SK-N-SH treated with all-trans-retinoic acid at 6 μM for 48 hours (cell line): ENCODE data around the gene ANAPC5.

Experiments used
- ATAC-seq: fragments of 200-7000 bp; cut with Tn5 transposase; 3 replicates; pipeline ENCODE4 v1.9.1; 2020; ENCODE audit warnings: mild to moderate bottlenecking, moderate library complexity
- ARNTL ChIP-seq: fragments of 450-650 bp; formaldehyde crosslinking; IDR thresholded peaks from 2 replicates; pipeline ENCODE4 v1.5.0; 2020; ENCODE audit warnings: low read depth, mild to moderate bottlenecking, moderate library complexity, borderline replicate concordance
- BACH2 ChIP-seq: fragments of 250-450 bp; sonication (Bioruptor Pico); IDR thresholded peaks from 2 replicates; pipeline ENCODE4 v1.9.0; 2021; ENCODE audit warnings: mild to moderate bottlenecking, borderline replicate concordance
- ESRRG ChIP-seq: fragments of 250-450 bp; sonication (Bioruptor Pico); IDR thresholded peaks from 2 replicates; pipeline ENCODE4 v1.6.1; 2021; ENCODE audit warnings: mild to moderate bottlenecking
- ISL1 ChIP-seq: fragments of 250-450 bp; sonication (Bioruptor Pico); IDR thresholded peaks from 2 replicates; pipeline ENCODE4 v2.1.2; 2022; ENCODE audit warnings: mild to moderate bottlenecking, moderate library complexity
- POU6F1 ChIP-seq: fragments of 250-450 bp; sonication (Bioruptor Pico); IDR thresholded peaks from 2 replicates; pipeline ENCODE4 v1.8.0; 2021; ENCODE audit warnings: low read depth, mild to moderate bottlenecking, moderate library complexity, borderline replicate concordance
- RARB ChIP-seq: fragments of 250-450 bp; sonication (Bioruptor Pico); IDR thresholded peaks from 2 replicates; pipeline ENCODE4 v1.8.0; 2021; ENCODE audit warnings: mild to moderate bottlenecking, moderate library complexity
- SNAI2 ChIP-seq: fragments of 250-450 bp; sonication (Bioruptor Pico); IDR thresholded peaks from 2 replicates; pipeline ENCODE4 v1.5.0; 2020; ENCODE audit warnings: mild to moderate bottlenecking, moderate library complexity
- TCF4 ChIP-seq: fragments of 250-450 bp; sonication (Bioruptor Pico); IDR thresholded peaks from 2 replicates; pipeline ENCODE4 v1.8.0; 2021; ENCODE audit warnings: mild to moderate bottlenecking, moderate library complexity, borderline replicate concordance
- TSHZ2 ChIP-seq: fragments of 250-450 bp; sonication (Bioruptor Pico); IDR thresholded peaks from 2 replicates; pipeline ENCODE4 v1.5.0; 2020; ENCODE audit warnings: mild to moderate bottlenecking, moderate library complexity
- ZC3H10 ChIP-seq: fragments of 250-450 bp; sonication (Bioruptor Pico); IDR thresholded peaks from 2 replicates; pipeline ENCODE4 v1.5.1; 2021; ENCODE audit warnings: mild to moderate bottlenecking, moderate library complexity
- ZFP3 ChIP-seq: fragments of 250-450 bp; sonication (Bioruptor Pico); IDR thresholded peaks from 2 replicates; pipeline ENCODE4 v1.5.0; 2020; ENCODE audit warnings: mild to moderate bottlenecking, moderate library complexity
- ZNF8 ChIP-seq: fragments of 450-650 bp; formaldehyde crosslinking; IDR thresholded peaks from 2 replicates; pipeline ENCODE4 v1.5.0; 2020; ENCODE audit warnings: mild to moderate bottlenecking, moderate library complexity
- TF ChIP-seq, protein P1 (sequence below): fragments of 250-450 bp; sonication (Bioruptor Pico); IDR thresholded peaks from 2 replicates; pipeline ENCODE4 v1.8.0; 2020; ENCODE audit warnings: mild to moderate bottlenecking, moderate library complexity, borderline replicate concordance

Gene ANAPC5, protein sequence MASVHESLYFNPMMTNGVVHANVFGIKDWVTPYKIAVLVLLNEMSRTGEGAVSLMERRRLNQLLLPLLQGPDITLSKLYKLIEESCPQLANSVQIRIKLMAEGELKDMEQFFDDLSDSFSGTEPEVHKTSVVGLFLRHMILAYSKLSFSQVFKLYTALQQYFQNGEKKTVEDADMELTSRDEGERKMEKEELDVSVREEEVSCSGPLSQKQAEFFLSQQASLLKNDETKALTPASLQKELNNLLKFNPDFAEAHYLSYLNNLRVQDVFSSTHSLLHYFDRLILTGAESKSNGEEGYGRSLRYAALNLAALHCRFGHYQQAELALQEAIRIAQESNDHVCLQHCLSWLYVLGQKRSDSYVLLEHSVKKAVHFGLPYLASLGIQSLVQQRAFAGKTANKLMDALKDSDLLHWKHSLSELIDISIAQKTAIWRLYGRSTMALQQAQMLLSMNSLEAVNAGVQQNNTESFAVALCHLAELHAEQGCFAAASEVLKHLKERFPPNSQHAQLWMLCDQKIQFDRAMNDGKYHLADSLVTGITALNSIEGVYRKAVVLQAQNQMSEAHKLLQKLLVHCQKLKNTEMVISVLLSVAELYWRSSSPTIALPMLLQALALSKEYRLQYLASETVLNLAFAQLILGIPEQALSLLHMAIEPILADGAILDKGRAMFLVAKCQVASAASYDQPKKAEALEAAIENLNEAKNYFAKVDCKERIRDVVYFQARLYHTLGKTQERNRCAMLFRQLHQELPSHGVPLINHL

DNA sequence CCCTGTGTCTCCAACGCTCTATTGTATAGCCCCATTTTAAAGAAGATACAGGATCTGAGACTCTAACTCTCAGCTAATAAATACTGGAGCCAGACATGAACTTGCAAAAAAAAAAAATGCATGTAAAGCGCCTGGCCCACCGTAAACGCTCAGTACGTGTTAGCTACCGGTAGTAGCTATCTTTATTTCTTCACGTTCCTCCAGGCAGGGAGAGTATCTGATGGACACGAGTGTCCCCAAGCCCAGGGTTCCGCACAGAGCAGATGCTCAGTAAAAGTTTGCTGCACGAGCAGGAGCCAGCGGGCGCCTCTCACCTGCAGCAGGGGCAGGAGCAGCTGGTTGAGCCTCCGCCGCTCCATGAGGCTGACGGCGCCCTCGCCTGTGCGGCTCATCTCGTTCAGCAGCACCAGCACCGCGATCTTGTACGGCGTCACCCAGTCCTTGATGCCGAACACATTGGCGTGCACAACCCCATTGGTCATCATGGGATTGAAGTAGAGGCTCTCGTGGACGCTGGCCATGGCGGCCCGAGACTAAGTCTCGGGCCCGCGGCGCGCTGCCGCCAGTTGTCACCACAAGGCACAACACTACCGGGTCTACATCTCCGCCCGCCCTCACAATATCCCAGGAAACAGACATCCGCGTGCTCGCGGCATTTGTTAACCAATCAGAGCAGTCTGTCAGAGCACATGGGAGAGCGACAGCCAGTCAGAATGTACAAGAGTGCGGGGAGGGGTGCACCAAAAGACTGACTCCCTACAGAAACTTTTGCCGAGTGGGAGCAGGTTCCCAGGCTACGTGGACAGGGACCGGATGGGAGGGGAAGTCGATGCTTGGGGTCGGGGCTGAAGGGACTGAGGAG is at the start of gene ANAPC5:
Gene ANAPC5 (minus strand): TSS at position 592 of the 862 bp plus-strand sequence. CDS start 71 bp downstream, at position 521.
- ATAC-seq, result peak; percentile 99
- TF ChIP-seq TSHZ2 (CRISPR knock-in tag) (peak; percentile 15; the same call in 1 of the 2 replicates), BACH2 (CRISPR knock-in tag) (no peak)

DNA sequence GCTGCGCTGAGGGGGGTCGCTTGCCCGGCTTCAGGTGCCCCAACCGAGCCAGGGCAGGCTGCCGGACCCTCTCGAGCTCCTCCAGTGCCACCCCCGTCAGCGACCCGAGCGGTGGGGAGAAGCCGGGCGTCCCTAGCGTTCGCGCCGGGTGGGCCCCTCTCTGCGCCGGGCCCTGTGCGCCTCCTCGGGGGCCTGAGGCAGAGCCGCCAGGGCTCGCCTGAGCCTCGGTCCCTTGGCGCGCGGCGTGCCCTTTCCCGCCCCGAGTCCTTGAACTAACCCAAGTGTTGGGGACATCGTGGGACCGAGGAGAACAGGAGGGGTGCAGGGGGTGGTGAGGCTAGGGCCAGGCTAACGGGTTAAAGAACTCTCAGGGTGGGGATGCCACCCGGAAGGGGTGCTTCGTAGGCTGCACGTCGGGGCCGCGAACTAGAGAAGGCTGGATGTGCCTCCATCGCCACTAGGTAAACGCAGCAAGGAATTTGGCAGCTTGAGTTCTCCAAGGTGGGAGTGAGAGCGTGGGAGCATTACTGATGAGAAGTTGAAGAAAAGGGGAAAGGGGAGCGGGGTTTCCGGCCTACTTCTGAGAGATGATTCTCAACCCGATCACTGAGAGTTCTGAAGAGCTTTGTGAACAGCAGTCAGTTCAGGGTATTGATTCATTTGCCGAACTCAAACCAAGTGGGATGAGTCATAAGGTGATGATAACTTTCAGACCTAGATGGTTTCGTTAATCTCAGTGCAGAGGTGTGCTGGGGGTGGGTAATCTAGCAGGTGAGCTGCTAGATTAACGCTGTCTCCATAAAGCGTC is 48.3 kb upstream of the ANAPC5 start:
- TF ChIP-seq ZNF8, result no peak
- peak; percentile 69 for ATAC-seq

DNA sequence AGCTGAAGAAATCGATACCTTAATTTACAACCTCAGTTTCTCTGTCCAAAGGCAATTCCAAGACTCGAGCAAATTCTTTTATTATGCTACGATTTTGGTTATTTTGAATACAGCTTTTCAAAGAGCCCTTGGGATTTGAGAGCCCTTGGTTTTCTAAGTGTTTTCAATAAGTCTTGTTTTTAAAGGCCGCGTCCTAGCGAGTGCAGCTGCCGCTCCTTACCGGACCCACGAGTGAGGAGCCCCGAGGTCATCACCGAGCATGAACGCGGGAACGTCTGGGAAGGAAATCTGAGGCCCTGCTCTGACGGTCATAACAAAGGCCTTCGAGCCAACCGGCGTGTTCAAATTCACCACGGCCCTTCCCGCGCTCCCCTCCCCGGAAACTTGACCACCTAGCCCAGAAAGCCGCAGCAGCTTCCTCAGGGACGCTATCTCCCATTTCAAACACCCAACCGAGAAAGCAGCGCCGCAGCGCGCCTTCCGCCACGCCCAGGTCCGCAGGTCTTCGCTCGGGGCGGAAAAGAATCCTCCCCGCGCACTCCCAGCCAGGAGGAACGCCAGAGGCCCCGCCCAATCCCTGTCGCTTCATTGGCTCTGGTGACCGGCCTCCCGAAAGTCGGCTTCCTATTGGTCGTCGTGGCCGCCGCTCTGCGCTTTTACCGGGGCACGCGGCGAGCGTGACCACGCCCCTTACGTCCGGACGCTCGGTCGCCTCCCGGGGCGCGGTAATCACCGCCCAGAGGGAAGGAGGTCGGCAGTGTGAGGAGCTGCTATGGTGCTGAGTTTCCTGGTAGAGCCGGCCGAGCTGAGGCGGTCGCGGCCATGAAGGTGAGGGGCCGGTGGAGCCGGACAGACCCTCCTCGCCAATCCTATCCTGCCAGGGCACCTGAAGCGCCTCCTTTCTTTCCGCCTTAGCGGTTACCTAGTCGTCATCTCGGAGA is 47.5 kb upstream of the ANAPC5 start, which contains the start of gene RNF34:
Gene RNF34 (plus strand): TSS at position 728 of the 941 bp plus-strand sequence. CDS start 95 bp downstream, at position 823.
- ATAC-seq, result peak; percentile 96
- TF ChIP-seq BACH2 (CRISPR knock-in tag) (no peak), ARNTL (CRISPR knock-in tag) (no peak), RARB (CRISPR knock-in tag) (no peak), TCF4 (CRISPR knock-in tag) (no peak), POU6F1 (CRISPR knock-in tag) (no peak), ISL1 (CRISPR knock-in tag) (no peak), SNAI2 (no peak), ZFP3 (CRISPR knock-in tag) (no peak), TSHZ2 (CRISPR knock-in tag) (no peak), ZC3H10 (CRISPR knock-in tag) (no peak), ESRRG (CRISPR knock-in tag) (no peak)
- TF ChIP-seq, protein P1, sequence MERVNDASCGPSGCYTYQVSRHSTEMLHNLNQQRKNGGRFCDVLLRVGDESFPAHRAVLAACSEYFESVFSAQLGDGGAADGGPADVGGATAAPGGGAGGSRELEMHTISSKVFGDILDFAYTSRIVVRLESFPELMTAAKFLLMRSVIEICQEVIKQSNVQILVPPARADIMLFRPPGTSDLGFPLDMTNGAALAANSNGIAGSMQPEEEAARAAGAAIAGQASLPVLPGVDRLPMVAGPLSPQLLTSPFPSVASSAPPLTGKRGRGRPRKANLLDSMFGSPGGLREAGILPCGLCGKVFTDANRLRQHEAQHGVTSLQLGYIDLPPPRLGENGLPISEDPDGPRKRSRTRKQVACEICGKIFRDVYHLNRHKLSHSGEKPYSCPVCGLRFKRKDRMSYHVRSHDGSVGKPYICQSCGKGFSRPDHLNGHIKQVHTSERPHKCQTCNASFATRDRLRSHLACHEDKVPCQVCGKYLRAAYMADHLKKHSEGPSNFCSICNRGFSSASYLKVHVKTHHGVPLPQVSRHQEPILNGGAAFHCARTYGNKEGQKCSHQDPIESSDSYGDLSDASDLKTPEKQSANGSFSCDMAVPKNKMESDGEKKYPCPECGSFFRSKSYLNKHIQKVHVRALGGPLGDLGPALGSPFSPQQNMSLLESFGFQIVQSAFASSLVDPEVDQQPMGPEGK (CRISPR knock-in tag), result no peak
